Loucy (cell line): ENCODE data around the gene ANXA3.

ENCODE experiments used
- CTCF ChIP-seq: fragments of 200-600 bp; sonication (generic); conservative IDR thresholded peaks from 2 replicates; pipeline ENCODE4 v1.5.1; 2014; ENCODE audit warnings: mild to moderate bottlenecking, antibody characterized with exemption, low read length
- EZH2phosphoT487 ChIP-seq: fragments of 200-600 bp; IDR thresholded peaks from 2 replicates; pipeline ENCODE4 v1.6.1; 2018; ENCODE audit warnings: antibody characterized with exemption, mild to moderate bottlenecking, moderate library complexity, borderline replicate concordance

- no peak for TF ChIP-seq CTCF
- no peak for TF ChIP-seq EZH2phosphoT487
Observed at GRCh38 chr4:78509043-78509442, 42.5 kb upstream of the ANXA3 start.
